Tibial artery (tissue), 4 donors: ENCODE data around the gene PTGER3.

Experiments used
- DNase-seq, 2 donors: peaks; one replicate each; pipeline ENCODE4 v3.0.0-alpha.2; 2019
- H3K27ac ChIP-seq, 2 donors: fragments of 200-600 bp; sonication (generic) in 1 of 2; 1 replicate in 1 of 2; 2 replicates in 1 of 2; pipeline ENCODE4 v1.5.1; 2018 to 2019; ENCODE audit warnings: mild to moderate bottlenecking in 1 of 2
- H3K27me3 ChIP-seq, 2 donors: fragments of 200-600 bp; sonication (generic) in 1 of 2; one replicate each; pipeline versions ENCODE4 v1.5.1 to v1.6.0; 2016 to 2019
- H3K36me3 ChIP-seq, 3 donors: fragments of 200-600 bp; sonication (generic) in 2 of 3; one replicate each; pipeline ENCODE4 v1.5.1; 2016 to 2019; ENCODE audit warnings: mild to moderate bottlenecking in 2 of 3
- H3K4me1 ChIP-seq, 4 donors: fragments of 200-600 bp; sonication (generic) in 2 of 4; 1 replicate in 3 of 4; 2 replicates in 1 of 4; pipeline ENCODE4 v1.5.1; 2016 to 2019
- H3K4me3 ChIP-seq, 2 donors: fragments of 200-600 bp; sonication (generic) in 1 of 2; 1 replicate in 1 of 2; 2 replicates in 1 of 2; pipeline ENCODE4 v1.5.1; 2018 to 2019; ENCODE audit warnings: mild to moderate bottlenecking in 2 of 2
- H3K9me3 ChIP-seq, 3 donors: fragments of 200-600 bp; sonication (generic) in 1 of 3; one replicate each; pipeline ENCODE4 v1.5.1; 2016 to 2019
- intact Hi-C: fragments of 100-400 bp; cut with DNase I; formaldehyde crosslinking; loops from one replicate; pipeline ENCODE4 v1.15.0; 2023; ENCODE audit warnings: low total_unique reads
- TF ChIP-seq, protein P1 (sequence below), 2 experiments: fragments of 200-600 bp in 1 of 2; fragments of 450-650 bp in 1 of 2; IDR thresholded peaks; one replicate each; pipeline ENCODE4 v1.5.1; 2017 to 2019; ENCODE audit warnings: antibody characterized with exemption in 2 of 2, mild to moderate bottlenecking in 1 of 2, moderate library complexity in 1 of 2

PTGER3 gene

DNA sequence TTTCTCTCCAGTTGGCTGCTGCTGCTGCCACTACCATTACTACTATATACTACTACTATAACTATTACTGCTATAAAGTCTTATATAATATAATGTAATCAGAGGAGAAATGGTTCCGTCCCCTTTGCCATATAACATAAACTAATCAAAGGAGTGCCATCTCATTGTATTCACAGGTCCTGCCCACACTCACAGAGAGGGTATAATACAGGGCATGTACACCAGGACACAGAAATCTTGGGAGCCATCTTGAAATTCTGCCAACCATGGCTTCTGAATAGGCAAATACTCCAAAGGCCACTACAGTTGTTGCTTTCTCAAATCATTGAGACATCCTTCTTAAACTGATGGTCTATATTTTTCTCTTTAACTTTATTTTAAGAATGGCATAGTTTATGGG is 40.1 kb upstream of the PTGER3 start:
- no peak overlapping the region for H3K27ac ChIP-seq
- intact Hi-C loops = no loop called here
- no peaks in the 10 kb centered on the region for H3K9me3 ChIP-seq
- no peak overlapping the region for H3K4me3 ChIP-seq
- peaks cover 0 to 3% (median 0%) of the 10 kb centered on the region in 4 donors for H3K4me1 ChIP-seq
- TF ChIP-seq, protein P1, sequence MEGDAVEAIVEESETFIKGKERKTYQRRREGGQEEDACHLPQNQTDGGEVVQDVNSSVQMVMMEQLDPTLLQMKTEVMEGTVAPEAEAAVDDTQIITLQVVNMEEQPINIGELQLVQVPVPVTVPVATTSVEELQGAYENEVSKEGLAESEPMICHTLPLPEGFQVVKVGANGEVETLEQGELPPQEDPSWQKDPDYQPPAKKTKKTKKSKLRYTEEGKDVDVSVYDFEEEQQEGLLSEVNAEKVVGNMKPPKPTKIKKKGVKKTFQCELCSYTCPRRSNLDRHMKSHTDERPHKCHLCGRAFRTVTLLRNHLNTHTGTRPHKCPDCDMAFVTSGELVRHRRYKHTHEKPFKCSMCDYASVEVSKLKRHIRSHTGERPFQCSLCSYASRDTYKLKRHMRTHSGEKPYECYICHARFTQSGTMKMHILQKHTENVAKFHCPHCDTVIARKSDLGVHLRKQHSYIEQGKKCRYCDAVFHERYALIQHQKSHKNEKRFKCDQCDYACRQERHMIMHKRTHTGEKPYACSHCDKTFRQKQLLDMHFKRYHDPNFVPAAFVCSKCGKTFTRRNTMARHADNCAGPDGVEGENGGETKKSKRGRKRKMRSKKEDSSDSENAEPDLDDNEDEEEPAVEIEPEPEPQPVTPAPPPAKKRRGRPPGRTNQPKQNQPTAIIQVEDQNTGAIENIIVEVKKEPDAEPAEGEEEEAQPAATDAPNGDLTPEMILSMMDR (IDR thresholded peaks at IDR 0.05) = no peak
- no peaks in the 10 kb centered on the region for H3K27me3 ChIP-seq
- H3K36me3 ChIP-seq = no peaks in the 10 kb centered on the region
- DNase-seq = no peak

DNA sequence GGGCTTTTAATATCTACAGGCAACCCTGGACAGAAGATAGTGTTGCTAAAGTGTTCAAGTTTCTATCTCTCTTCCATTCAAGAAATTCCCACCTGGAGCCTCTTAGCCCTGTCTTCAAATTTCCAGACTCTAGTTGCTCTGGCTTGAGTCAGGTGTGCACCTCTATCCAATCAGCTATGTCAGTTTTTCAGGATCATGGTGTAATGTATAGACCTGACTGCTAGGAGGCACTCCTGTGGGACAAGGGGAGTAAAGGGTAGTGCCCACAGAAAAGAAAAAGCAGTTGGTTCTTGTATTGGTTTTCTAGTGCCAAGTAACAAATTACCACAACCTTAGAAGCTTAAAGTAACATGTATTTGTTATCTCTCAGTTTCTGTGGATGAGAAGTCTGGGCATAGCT is 39.4 kb upstream of the PTGER3 start:
- no peak for DNase-seq
- TF ChIP-seq, protein P1 (IDR thresholded peaks at IDR 0.05) = no peak
- Histone ChIP-seq H3K4me1 (peaks cover 0 to 3% (median 0%) of the 10 kb centered on the region in 4 donors), H3K9me3 (no peaks in the 10 kb centered on the region), H3K27ac (no peak overlapping the region), H3K27me3 (no peaks in the 10 kb centered on the region), H3K4me3 (no peak overlapping the region), H3K36me3 (no peaks in the 10 kb centered on the region)
- intact Hi-C loops = no loop called here

DNA sequence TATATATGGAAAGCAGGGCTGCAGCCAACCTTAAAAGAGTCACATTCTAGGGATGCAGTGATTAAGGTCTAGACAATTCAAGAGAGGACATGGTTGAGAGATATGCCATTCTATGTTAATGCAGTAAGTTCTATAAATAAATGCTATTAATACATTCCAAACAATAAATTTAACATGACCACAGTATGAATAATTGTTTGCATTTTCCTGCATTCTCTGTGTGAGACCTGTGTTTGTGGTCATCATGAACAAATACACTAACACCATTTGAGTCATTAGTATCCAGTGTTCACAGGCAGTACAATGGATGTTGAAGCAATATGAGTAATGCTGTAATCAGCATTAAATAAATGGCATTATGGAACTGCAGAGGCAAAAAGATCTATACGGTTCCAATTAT is 38.7 kb upstream of the PTGER3 start:
- Histone ChIP-seq H3K4me3 (no peak overlapping the region), H3K27me3 (no peaks in the 10 kb centered on the region), H3K27ac (no peak overlapping the region), H3K4me1 (peaks cover 0 to 6% (median 0%) of the 10 kb centered on the region in 4 donors), H3K36me3 (no peaks in the 10 kb centered on the region), H3K9me3 (no peaks in the 10 kb centered on the region)
- TF ChIP-seq, protein P1 (IDR thresholded peaks at IDR 0.05) = no peak
- intact Hi-C loops = no loop called here
- DNase-seq = no peak

DNA sequence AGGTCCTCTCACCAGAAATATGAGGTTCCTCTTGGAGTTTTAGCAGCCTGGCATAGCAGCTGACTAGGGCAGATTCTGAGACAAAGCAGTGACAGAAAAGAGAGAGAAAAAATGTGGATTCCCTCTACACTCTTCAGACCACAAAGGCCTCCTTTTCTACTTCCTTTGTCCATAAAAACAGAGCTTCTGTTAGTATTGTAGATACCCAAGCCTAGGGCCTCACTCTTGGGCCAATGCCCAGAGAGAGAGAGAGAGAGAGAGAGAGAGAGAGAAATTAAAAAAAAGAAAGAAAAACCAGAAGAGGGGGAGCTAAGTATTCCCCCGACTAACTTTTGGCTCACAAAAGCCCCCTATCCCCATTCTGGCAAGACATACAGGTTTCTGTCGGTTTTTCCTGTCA is 35.7 kb upstream of the PTGER3 start:
- TF ChIP-seq, protein P1 (IDR thresholded peaks at IDR 0.05) = no peak
- intact Hi-C loops = no loop called here
- Histone ChIP-seq H3K9me3 (no peaks in the 10 kb centered on the region), H3K36me3 (peaks cover 0 to under 1% (median under 1%) of the 10 kb centered on the region in 3 donors), H3K4me3 (no peak overlapping the region), H3K27ac (no peak overlapping the region), H3K4me1 (peaks cover 0 to 21% (median 14%) of the 10 kb centered on the region in 4 donors), H3K27me3 (no peaks in the 10 kb centered on the region)
- no peak for DNase-seq

DNA sequence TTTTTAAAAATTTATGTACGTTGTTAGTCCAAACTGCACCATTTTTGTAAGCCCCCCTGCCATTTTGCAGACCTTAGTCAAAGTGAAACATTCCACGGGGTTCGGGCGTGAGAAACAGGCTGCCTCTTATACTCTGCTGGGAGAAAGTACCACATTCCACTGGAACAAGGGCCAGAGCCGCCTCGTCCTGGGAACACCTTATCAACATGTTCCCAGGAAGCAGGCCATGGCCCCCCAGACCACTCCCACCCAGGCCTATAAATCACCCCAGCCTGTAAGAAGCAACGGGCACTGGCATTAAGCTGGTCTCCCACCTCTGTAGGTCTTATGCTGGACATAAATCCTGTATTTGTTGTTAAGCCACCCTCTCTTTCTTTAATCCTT is 34.1 kb upstream of the PTGER3 start:
- DNase-seq = peak in 1 of 2 donors; percentile 68
- H3K4me1 ChIP-seq = peaks cover 0 to 22% (median 15%) of the 10 kb centered on the region in 4 donors
- no peaks in the 10 kb centered on the region for H3K27me3 ChIP-seq
- peaks cover 11 to 13% (median 11%) of the 10 kb centered on the region in 3 donors for H3K36me3 ChIP-seq
- peak overlapping the region; percentile 83 to 86 for H3K27ac ChIP-seq
- no peaks in the 10 kb centered on the region for H3K9me3 ChIP-seq
- peak overlapping the region; percentile 67 to 79 for H3K4me3 ChIP-seq
- TF ChIP-seq, protein P1 (IDR thresholded peaks at IDR 0.05) = no peak
- intact Hi-C loops = no loop called here
